ENCODE measurements around the gene ENGASE.

Gene ENGASE

DNA sequence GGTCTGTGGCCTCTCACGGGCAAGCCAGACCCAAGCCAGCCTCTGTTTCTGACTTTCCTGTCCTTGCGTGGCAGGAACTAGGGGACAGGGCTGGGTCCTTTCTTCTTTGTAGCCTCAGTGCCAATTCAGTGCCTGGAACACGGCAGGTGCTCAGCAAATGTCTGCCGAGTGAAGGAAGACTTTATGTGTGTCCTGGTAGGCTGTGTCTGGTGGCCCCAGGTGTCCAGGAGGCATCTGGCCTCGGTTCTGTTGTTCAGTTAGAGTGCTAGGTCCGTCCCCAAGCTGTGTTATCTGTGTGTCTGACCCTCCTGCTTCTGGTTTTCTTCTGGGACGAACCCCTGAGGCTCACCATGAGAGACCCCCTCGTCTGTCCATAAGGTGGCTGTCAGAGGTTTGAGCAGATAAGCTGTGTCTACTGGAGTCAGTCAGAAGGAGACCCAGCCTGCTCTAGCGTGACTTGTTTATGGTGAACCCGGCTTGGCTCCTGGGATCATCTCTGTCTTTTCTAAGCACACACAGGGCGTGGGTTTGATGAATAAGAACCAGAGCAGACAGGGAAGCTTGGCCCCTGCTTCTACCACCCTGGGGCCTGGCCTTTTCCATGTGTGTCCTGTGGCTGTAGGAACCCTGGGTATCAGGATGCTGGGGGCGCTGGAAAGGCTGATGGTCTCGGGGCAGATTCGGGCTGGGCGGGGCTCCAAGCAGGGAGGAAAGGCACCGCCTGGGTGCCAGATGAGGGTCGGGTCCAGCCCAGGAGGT is 39.3 kb downstream of the ENGASE start:
- no peak for DNase-seq (ENCODE audit: low read depth in 2 of 2, low spot score in 1 of 2)

DNA sequence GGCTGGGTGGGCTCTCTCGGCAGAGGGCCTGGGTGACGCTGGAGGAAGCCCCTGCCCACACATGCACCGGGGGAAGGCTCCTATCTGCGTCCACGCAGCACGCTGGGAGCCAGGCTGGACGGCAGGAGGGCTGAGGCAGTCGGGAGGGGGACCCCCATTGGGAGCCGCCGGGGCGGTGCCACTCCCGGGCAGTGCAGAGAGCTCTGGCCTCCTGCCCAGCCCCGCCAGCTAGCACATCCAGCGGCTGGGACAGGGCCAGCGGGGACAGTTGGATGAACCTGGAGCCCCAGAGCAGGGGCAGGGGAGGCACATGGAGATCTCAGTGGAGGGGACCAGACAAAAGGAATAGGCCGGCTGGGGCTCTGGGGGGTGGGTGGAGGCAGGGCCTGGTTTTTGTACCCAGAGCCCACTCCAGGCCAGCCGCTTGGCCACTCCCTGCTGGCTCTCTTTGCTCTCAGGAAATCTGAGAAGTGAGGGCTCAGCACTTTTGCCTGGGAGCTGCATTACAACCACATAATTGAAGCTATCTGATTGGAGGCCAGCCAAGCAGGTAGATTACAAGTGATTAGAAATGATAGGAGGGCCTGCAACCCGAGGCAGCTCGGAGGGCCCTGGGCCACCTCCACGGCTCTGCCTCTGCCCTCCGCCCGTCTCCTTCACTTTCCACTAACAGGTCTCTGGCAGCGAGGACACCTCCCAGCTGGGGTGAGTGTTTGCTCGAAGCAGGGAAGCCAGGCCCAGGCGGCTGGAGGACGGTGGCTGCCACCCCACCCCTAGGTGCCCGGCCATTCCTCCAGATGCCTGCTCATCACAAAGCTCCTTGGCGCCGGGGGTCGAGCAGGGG is 40.1 kb downstream of the ENGASE start:
- DNase-seq (ENCODE audit: low read depth in 2 of 2, low spot score in 1 of 2), result no peak

DNA sequence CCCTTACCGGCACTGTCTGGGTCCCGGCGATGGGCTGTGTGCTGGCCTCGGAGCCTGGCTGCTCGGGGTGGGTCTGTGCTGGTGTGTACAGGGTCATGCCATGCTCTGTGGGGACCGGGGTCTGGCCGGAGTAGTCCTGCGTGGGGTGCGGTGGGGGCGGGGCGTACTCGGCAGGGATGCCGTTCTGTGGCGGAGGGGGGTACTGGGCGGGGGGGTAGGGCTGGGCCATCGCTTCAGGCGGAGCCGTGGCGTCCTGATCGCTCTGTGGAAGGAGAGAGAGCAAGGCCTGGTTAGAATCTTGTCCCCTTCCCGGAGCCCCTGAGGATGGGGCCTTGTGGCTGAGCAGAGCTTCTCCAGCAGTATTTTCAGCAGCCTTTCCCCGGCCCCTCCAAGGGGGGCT is 40.9 kb downstream of the ENGASE start:
- DNase-seq (ENCODE audit: low read depth in 2 of 2, low spot score in 1 of 2), result no peak

DNA sequence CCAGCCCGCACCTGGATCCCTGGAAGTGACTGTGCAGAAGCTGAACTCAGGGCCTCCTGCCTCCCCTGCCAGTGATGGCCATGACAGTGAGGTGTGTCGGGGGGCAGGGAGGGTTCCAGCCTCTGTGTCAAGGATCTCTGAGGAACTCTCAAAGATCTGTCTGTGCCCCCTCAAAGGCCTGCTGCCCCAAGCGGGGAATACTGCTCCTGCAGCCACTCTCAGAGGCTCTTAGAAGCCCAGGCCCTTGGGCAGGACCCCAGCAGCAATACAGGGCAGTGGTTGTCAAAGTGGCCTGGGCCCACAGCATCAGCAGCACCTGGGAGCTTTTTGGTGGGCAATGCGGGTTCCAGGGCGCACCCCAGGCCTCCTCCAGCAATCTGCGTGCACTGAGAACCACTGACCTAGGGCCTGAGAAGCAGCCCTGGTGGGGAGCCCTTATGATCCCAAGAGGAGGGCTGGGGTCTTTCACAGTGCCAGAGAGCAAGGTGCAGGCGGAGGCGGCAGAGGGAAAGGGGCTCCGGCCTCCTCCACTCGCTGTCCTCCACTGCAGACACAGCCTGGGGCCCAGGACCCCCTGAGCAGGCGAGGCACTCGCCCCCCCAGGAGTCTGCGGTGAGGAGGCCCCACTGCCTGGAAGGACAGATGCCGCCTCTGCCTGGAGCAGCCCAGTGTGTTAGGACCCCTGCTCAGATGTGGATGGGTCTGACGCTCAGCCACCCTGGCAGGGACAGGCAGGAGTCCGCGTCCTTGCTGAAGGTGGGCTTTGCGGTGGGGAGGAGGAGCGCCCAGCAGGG is 42.1 kb downstream of the ENGASE start:
- no peak for DNase-seq (ENCODE audit: low read depth in 2 of 2, low spot score in 1 of 2)

DNA sequence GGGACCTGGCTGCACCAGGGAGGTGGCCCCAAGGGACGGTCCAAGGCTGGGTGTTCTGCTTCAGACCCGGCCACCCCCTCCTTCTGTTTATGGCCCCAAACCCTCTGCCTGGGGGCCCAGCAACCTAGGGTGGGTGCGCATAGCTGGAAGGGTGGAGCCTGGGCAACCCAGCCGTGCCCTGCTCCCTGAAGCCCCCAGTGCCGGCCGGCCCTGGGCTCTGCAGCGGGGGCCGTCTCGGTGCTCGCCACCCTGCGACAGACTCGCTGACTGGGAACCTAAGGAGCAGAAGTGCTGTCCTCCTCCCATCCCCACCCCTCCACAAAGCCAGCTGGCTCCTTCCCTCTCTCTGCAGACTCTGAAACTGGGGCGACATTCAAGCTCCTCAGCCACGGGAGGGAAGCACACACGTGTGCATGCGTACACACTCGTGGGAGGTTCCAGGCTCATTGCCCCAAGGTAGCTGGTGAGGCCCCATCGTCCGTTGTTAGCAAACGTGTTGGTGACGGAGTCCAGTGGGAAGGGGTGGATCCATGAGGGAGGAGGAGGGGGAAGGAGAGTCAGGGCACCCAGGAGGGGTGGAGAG is 43.4 kb downstream of the ENGASE start:
- no peak for DNase-seq (ENCODE audit: low read depth in 2 of 2, low spot score in 1 of 2)

DNA sequence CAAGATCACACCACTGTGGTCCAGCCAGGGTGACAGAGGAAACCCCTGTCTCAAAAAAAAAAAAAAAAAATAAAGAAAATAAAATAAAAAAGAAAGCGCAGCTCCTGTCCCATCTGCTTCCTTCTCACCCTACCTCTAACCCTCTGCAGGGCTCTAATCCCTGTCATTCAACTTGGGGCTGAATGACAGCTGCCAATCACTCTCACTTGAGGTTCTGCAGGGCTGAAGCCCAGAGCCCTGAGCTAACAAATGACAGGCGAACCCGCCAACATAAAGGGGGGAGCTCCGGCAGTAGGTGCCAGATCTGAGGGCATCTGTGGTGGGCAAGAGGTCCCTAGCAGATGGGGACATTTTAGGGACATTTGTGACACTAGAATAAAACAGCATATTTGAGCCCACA is 44.3 kb downstream of the ENGASE start:
- no peak for DNase-seq (ENCODE audit: low read depth in 2 of 2, low spot score in 1 of 2)

DNA sequence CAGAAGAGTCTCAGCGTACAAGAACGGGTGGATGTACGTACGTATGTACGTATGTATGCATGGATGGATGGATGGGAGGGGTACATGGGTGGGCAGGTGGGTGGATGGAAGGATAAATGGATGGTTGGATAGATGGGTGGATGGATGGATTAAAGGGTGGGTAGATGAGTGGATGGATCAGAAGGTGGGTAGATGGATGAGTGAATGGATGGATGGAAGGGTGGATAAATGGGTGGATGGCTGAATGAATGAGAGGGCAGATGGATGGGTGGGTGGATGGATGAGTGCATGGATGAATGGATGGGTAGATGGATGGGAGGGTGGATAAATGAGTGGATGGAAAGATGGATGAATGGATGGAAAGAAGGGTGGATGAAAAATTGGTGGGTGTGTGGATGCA is 45.6 kb downstream of the ENGASE start:
- no peak for DNase-seq (ENCODE audit: low read depth in 2 of 2, low spot score in 1 of 2)

DNA sequence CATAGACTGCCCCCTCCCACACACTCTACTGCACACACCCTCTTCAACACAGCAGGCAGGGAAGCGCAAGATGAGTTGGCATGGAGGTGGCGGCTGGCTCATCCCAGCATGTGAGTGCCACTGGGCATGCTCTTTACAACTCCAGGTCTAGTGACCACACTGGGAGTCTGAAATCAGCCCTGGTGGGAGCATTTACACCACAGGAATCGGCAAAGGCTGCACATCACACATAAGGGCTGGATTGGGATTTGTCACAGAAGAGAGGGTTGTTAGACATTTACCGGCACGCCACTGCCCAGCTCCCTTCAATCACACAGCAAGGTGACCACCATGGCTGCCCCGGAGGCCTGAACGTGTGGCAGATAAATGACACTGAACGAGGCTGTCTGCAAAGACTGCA is 49.4 kb downstream of the ENGASE start:
- DNase-seq (ENCODE audit: low read depth in 2 of 2, low spot score in 1 of 2), result no peak

DNA sequence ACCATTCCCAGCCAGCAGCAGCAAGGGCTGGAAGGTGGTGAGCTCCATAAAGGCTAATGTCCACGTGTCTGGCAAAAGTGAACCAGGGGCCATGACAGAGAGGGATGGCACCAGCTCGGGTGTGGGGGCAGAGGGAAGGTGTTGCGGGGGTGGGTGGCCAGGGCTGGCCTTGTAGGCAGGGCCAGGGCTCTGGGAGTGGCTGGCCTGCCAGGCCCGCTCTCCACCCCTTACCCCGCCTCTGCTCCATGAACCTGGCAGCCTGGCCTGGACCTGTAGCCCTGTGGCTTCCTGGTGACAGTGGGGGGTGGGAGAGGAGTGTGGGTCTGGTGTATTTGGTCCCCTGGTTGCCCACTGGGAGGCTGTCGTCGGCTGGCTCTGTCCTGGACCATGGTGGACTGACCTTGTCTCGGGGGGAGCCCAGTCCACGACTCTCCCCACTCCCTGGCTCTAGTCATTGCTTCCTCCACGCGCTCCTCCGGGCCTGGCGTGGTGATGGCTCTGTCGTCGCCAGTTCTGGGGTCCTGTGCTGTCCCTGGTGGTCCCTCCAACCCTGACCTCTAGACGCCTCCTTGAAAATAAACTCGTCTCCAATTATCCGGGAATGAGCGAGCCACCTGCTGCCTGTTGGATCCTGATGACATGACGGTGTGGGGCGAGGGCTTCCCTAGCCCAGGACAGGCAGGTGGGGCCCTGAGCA is 50.0 kb downstream of the ENGASE start:
- no peak for DNase-seq (ENCODE audit: low read depth in 2 of 2, low spot score in 1 of 2)

DNA sequence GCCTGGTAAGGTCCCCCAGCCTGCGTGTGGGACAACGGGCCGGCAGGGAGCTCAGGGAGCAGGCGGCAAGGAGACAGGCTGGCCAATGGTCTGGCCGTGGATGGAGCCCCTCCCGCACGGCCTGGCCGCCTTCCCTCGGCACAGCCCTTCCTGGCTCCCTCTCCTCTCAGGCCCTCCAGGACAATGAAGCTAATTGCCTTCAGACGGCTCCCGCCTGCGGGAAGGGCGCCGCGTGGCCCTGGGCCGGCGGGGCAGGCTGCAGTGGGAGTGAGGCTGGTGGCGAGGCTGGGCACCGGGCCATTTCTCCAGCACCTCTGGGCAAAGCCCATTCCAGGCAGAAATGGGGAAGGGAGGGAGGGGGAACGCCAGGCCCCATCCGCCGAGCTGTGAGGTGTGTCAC is 50.9 kb downstream of the ENGASE start:
- no peak for DNase-seq (ENCODE audit: low read depth in 2 of 2, low spot score in 1 of 2)

DNA sequence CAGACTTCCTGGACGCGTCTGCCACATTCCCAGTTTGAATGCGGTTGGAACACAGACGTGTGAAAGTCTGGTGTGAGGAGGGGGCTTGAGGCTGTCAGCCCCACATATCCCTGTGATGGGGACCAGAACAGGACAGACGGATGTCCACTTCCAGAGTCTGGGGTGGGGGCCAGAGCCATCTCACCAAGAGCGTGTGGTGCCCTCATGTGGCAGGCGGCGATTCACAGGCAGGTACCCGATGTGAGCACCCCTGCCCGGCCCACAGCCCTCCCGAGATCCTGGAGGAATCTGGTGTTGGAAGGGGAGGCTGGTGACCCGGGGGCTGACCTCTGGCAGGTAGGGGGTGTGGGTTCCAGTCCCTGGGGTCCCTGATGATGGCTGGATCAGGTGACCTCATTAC is 51.5 kb downstream of the ENGASE start:
- no peak for DNase-seq (ENCODE audit: low read depth in 2 of 2, low spot score in 1 of 2)

DNA sequence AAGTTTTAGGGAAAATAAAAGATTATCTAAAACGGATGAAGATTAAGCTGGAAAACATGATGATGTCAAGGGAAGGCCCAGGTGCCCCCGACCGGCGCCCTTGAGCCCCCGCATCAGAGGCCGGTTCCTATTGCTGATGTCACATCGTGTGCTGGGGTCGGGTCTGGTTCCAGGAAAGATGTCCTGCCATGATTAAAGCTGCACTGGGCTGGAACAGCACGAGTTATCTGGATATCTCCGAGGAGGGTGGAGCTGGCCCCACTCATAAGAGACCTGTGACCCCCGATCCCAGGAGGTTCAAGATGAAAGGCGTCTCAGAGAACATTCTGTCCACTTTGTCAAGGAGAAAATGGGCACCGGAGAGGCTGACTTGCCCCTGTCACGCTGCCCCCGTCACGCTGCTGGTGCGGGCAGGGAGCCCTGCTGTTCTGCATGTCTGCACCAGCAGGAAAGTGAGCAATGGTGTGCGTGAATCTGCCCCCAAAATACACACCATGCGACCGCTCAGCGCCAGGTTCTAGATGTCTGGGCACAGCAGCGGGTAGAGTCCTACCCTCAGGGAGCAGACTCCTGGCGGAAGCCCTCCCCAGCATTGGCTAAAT is 53.0 kb downstream of the ENGASE start:
- DNase-seq (ENCODE audit: low read depth in 2 of 2, low spot score in 1 of 2), result no peak

DNA sequence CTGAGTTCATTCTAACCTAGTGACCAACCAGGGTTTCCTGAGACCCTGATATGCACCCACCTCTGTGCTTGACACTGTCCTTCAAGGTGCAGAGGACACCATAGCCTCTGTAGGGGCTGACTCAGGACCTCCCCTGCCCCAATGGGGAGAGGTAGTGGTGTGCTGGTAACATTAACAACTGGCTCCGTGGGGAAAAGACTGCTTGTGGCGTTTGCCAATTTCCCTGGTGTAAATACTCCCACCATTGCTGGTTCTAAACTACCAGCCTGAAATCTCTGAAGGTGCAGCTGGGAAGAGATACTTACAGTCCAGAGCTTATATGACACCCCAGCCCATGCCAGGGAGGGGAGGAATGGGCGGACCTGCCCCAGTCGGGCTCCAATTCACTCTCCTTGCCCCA is 54.9 kb downstream of the ENGASE start:
- DNase-seq (ENCODE audit: low read depth in 2 of 2, low spot score in 1 of 2), result no peak

DNA sequence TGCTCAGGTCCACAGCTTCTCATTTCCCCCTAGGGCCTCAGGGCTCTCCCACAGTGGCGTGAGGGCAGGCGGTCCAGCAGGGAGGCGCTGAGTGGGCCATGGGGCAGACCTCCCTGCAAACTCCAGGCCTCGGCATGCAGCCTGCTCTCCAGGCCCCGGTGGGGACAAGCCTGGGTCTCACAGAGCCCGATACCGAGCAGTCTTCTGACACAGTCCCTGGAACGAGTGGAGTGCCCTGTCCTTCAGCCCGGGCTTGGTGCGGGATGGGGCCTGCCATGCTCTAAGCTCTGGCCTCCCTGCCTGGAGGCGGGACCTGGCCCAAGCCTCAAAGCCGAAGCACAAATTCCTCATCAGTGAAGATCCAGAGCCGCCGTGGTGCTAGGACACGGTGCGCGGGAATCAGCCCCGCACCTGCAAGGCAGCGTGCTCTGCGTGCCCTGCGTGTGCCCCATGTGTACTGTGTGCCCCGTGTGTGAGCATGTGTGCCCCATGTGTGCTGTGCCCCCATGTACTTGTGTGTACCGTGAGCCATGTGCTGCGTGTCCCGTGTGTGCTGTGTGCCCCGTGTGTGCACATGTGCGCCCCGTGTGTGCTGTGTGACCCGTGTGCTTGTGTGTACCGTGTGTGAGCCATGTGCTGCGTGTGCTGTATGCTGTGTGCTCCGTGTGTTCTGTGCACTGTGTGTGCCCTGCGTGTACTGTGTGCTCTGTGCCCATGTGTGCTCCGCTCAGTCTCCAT is 56.1 kb downstream of the ENGASE start:
- DNase-seq (ENCODE audit: low read depth in 2 of 2, low spot score in 1 of 2), result no peak

DNA sequence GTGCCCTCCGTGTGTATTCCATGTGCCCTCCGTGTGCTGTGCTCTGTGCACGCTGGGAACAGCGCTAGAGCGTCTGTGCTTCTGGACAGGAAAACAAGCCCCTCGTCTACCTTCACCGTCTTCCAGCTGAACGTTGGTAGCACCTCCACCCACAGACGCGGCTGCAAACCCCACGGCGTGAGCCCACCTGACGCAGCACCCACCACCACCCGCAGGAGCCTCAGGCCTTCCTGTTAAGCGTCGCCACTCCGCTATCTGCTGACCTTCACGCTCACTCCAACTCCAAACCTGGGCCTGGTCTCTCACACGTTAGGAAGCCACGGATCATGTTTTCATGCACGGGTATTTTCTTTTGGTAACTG is 56.6 kb downstream of the ENGASE start:
- no peak for DNase-seq (ENCODE audit: low read depth in 2 of 2, low spot score in 1 of 2)

DNA sequence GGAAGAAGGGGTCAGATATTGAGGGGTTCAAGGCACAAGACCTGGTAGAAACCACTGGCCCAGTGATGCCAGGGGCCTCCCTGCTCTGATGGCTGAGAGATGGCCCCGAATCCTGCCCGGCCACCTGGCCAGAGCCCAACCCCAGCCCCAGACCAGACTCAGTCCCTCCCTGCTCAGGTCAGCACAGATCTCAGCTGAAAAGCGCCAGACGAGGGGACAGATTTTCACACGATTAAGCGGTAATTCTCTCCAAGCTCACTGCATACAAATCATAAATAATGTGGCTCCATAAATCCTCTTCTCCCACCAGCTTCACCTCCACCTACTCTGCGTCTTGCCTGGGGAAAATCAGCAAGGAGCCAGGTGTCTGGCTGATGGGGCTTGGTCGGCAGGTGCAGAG is 57.1 kb downstream of the ENGASE start:
- no peak for DNase-seq (ENCODE audit: low read depth in 2 of 2, low spot score in 1 of 2)

DNA sequence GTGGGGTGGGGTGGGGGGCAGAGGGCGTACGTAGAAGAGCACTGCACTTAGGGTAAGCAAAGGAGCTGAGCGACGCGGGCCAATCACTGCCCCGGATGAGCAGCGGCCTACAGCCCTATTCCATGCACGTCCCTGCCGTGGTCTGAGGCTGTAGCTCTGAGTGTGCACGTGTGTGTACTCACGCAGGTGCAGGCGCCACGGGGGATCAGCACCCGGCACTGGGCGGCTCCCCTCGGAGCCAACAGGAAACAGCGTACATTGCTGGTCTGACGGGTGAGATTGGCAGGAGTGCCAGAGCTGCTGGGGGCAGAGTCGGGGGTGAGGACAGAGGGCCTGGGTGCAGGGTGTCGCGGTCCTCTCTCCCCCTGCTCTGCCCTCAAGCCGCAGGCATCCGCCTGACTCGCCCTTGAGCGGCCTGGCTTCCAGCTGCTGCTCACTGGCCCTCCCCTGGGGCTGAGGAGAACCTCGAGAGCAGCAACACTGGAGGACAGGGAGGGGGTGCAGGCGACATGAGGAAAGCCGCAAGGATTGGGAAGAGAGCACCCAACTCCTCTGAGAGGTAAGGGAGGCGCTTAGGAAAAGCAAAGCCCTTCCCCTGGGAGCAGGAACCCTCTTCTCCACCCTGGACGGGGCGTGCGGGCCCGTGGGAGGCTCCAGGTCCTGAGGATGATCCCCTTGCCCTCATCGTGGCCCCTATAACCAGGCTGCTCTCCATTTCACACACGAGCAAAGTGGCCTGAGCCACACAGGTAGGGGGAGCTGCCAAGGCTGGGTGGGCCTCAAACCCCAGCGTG is 57.8 kb downstream of the ENGASE start:
- DNase-seq (ENCODE audit: low read depth in 2 of 2, low spot score in 1 of 2), result no peak

DNA sequence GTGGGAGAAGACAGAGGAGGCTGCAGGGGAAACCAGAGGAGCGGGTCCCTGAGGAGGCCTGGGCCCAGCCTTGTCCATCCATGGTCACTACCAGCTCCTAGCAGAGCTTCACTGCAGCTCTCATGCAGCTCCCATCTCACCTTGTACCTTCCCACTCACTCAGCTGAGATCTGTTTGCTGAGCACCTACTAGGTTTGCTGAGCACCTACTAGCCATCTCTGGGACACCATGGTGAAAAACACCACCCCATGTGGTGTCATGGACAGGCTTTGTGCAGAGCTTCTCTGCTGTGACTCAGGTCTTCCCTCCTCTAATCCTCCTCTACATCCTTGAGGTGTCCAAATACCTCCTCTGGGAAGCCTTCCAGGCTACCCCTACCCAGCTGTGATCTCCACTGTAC is 58.6 kb downstream of the ENGASE start:
- no peak for DNase-seq (ENCODE audit: low read depth in 2 of 2, low spot score in 1 of 2)

DNA sequence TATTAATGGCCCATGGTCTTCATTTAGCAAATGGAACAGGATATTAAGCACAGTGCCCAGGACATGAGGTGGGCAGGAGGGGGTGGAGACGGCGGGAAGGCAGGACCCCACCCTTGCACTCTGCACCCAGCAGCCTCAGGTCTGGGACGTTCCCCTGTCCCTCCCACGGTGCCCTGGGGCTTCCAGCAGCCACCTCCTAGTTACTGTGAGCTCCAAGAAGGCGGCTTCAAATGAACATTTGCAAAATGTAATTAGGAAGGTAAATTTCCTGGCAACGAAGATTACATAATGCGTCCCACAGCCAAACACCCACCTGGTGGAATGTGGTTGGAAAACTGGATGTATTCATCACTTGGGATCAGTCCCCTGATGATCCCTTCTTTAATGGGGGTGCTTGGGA is 59.4 kb downstream of the ENGASE start:
- no peak for DNase-seq (ENCODE audit: low read depth in 2 of 2, low spot score in 1 of 2)

Data from stimulated activated CD8-positive, alpha-beta memory T cell treated with anti-CD3 and anti-CD28 coated beads, Interleukin-4, amount 100 ng/mL, for 4 hours (primary cell).